ENCODE data around the gene ASPSCR1.

DNA sequence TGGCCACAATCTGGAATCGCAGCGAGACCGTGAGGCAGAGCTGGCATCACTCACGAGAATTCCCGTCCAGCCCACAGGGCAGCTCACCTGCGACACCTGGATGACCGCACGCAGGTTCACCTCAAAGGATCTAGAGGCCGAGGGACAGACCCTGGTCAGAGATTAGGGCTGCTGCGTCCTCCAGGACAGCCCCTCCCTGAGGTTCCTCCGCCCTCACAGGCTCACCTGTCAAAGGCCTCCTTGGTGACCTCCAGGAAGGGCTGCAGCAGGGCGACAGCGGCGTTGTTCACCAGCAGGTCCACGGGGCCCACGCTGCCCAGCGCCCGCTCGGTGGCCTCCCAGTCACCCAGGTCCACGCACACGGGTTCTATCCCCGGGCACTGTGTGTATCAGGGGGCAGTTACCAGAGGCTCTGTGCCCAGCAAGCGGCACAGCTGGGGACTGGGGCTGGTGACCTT is 59.2 kb downstream of the ASPSCR1 start:
- TF ChIP-seq POLR2A (IDR thresholded peaks at IDR 0.05; ENCODE audit: borderline replicate concordance, extremely low read depth, insufficient read depth, insufficient read length) (no peak), CTCF (IDR thresholded peaks at IDR 0.05 in 2 of 3, conservative IDR thresholded peaks at IDR 0.05 in 1 of 3; ENCODE audit: borderline replicate concordance in 1 of 3, insufficient read depth in 1 of 3, low read depth in 2 of 3, low read length in 2 of 3) (no peak), EZH2 (IDR thresholded peaks at IDR 0.05) (no peak), POLR2AphosphoS5 (IDR thresholded peaks at IDR 0.05; ENCODE audit: low read depth, low read length) (no peak), SRF (IDR thresholded peaks at IDR 0.05; ENCODE audit: low read depth) (no peak), SP1 (IDR thresholded peaks at IDR 0.05; ENCODE audit: low read depth) (no peak), SIN3A (IDR thresholded peaks at IDR 0.05; ENCODE audit: low read depth) (no peak), ZFX (IDR thresholded peaks at IDR 0.05) (no peak)
- TF ChIP-seq, protein P1, sequence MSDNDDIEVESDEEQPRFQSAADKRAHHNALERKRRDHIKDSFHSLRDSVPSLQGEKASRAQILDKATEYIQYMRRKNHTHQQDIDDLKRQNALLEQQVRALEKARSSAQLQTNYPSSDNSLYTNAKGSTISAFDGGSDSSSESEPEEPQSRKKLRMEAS (IDR thresholded peaks at IDR 0.05), result no peak

Data from HCT116 (cell line).